ENCODE data around the gene UBAC2.

DNA sequence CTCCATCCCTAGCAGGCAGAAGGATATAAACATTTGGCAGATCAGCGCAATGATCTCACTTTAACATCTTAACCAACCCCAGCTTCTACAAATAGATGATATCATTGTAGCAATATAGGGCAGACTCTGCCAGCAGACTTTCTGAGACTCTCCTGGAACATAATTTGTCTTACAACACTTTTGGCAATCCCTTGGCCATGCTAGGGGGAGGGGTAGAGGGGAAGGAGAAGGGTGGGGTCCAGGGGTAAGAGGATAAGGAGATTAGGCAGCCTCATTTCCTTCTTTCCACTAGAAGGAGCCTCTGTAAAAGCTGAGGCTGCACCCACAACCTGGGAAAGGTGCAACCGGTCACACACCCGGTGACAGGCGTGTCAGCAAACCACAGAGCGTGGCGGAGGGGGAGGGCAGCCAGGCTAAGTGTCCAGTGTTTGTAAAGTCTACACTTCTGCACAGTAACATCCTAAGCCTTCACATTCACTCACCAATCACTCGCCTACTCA lies 8.7 kb upstream of the UBAC2 start:
- TF ChIP-seq, protein P1, sequence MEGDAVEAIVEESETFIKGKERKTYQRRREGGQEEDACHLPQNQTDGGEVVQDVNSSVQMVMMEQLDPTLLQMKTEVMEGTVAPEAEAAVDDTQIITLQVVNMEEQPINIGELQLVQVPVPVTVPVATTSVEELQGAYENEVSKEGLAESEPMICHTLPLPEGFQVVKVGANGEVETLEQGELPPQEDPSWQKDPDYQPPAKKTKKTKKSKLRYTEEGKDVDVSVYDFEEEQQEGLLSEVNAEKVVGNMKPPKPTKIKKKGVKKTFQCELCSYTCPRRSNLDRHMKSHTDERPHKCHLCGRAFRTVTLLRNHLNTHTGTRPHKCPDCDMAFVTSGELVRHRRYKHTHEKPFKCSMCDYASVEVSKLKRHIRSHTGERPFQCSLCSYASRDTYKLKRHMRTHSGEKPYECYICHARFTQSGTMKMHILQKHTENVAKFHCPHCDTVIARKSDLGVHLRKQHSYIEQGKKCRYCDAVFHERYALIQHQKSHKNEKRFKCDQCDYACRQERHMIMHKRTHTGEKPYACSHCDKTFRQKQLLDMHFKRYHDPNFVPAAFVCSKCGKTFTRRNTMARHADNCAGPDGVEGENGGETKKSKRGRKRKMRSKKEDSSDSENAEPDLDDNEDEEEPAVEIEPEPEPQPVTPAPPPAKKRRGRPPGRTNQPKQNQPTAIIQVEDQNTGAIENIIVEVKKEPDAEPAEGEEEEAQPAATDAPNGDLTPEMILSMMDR (IDR thresholded peaks at IDR 0.05; ENCODE audit: control extremely low read depth in 1 of 3, insufficient read depth in 1 of 3, low read depth in 1 of 3, low read length in 3 of 3), result no peak
- TF ChIP-seq MAFK (IDR thresholded peaks at IDR 0.05; ENCODE audit: low read depth, low read length) (no peak), SP1 (IDR thresholded peaks at IDR 0.05; ENCODE audit: low read depth, low read length) (no peak), GABPA (IDR thresholded peaks at IDR 0.05; ENCODE audit: borderline replicate concordance, insufficient read depth, low read length) (no peak), BCL11A (IDR thresholded peaks at IDR 0.05; ENCODE audit: low read depth in 2 of 2, low read length in 2 of 2) (no peak), CEBPB (IDR thresholded peaks at IDR 0.05; ENCODE audit: low read depth, low read length) (no peak), POU5F1 (IDR thresholded peaks at IDR 0.05; ENCODE audit: low read depth, low read length) (no peak), SIRT6 (IDR thresholded peaks at IDR 0.05; ENCODE audit: low read length) (no peak), FOSL1 (IDR thresholded peaks at IDR 0.05; ENCODE audit: insufficient read depth, low read depth, low read length) (no peak)
- TF ChIP-seq, protein P2, sequence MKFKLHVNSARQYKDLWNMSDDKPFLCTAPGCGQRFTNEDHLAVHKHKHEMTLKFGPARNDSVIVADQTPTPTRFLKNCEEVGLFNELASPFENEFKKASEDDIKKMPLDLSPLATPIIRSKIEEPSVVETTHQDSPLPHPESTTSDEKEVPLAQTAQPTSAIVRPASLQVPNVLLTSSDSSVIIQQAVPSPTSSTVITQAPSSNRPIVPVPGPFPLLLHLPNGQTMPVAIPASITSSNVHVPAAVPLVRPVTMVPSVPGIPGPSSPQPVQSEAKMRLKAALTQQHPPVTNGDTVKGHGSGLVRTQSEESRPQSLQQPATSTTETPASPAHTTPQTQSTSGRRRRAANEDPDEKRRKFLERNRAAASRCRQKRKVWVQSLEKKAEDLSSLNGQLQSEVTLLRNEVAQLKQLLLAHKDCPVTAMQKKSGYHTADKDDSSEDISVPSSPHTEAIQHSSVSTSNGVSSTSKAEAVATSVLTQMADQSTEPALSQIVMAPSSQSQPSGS (IDR thresholded peaks at IDR 0.05; ENCODE audit: low read length), result no peak
